Measurements from ENCODE around the gene ADGRV1.

The ADGRV1 gene

DNA sequence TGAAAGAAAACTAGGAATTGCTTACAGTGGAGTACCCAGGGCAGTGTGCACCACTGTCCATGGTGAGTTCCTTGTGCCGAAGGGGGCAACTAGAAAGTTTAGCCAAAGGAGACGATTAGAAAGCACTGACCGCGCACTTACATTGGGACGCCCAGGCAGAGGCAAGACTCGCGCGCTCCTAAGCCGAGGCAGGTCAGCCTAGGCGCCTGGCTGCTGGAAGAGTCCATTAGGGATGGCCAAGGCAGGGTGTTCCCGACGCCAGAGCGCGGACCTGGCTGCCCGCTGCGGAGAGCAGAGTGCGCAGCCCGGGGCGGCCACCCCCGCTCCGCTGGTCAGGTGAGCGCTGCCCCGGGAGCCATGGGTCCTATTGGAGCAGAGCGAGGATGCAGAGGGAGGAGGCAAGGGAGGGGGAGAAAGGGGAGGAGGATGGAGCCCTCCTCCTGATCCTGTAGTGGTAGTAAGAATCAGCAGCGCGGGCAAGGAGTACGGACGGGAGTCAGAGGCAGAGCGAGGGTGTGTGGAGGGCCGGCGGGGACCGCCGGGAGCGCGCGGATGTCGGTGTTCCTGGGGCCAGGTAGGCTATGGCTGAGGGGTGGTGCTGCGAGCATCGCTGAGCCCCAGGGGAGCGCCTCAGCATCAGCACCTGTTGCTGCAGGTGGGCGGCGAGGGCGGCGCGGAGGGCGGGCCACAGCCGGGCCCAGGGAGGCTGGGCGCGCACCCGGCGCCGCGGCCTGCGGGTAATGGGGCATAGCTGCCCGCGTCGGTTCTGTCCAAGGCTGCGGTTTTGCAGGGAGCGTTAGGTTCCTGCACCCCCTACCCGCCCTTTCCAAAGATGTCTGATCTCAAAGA is at the start of gene ADGRV1:
Gene ADGRV1 (plus strand): TSS at position 454 of the 849 bp plus-strand sequence. CDS start 99 bp downstream, at position 553.
- DNase-seq, result peak; percentile 98

DNA sequence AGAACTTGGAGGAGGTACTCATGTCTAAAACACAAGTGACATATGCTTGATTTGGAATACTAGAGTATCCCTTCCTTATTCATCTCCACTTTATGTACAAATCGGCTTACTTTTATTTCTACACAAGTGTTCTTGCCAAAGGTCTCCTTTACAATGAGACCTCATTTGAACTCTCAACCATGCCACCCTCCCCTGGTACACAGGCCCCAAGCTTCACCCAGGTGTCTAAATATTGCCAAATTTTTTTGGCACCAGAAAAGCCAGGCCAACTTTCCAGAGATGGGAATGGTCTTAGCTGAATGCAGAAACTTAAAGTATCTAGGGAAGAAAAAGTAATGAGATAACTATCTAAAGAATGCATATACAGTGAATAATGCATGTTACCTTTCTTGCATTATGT is 48.2 kb upstream of the ADGRV1 start:
- DNase-seq, result no peak

DNA sequence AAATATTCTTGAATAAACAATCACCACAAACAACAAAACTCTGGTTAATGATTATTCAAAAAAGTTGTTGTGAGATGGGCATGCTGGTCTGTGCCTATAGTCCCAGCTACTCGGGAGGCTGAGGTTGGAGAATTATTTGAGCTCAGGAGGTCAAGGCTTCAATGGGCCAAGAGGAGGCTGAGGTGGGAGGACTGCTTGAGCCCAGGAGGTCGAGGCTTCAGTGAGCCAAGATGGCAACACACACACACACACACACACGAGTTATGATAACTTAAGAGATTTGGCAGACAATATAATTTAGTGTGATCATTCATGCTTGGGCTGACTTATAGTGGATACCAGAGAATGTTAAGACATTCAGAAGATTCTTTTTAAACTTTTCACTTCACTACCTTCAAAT is 44.1 kb upstream of the ADGRV1 start:
- no peak for DNase-seq

GRCh38 chr5:90518661-90519060 is 39.9 kb upstream of the ADGRV1 start:
- peak; percentile 52 for DNase-seq

- DNase-seq, result peak; percentile 51
Observed at GRCh38 chr5:90519081-90519480, 39.5 kb upstream of the ADGRV1 start.

DNA sequence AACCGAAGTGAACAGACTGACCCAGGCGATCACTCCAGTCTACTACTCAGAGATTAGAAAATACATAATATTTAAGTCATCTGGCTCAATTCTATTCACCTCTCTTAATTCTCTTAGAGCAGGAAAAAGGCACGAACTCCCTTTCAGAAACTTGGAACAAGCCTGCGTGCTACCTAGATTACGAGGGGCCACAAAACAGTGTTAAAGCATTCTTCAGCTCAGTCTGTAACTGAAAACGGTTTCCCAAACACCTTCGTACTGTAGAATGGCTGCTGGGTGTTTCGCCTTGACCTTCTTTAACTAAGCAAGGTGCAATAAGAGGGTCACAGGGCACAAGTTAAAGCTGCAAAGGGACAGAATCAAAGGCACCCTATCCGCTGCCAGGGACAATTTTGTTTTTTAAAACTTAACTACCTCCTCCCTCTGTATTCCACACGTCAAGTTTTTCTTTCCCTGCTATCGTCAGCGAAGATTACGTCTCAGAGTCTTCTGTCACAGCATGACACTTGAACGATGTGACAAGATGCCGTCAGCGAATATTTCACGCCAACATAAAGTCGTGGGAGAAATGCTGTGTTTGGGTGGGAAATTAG is 29.9 kb upstream of the ADGRV1 start:
- DNase-seq, result no peak

GRCh38 chr5:90529194-90529938 is 29.2 kb upstream of the ADGRV1 start, which contains the start of gene LYSMD3:
Gene LYSMD3 (minus strand): TSS chr5:90529584. CDS start chr5:90525289, 4,295 bp downstream.
- peak; percentile 98 for DNase-seq

- DNase-seq, result peak; percentile 69
Observed at GRCh38 chr5:90529939-90530677, 28.5 kb upstream of the ADGRV1 start.

- no peak for DNase-seq
Observed at GRCh38 chr5:90530736-90531487, 27.7 kb upstream of the ADGRV1 start.

DNA sequence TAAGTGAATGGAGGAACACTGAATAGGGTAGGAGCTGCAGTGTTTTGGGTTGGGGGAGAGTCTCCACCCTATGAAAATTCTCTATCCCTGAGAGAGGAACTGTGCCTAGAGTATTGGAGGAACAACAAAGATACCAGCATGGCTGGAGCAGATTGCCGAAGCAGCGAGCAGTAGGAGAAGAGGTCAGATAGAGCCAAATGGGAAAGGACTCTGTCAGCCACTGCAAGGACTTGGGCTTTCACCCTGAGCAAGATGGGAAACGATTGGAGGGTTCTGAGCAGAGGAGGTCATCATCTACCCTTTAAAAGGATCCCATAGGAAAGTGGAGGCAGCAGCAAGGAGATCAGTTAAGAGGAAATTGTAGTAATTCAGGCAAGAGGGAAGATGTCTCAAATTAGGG is 24.8 kb upstream of the ADGRV1 start:
- DNase-seq, result no peak

GRCh38 chr5:90534922-90535321 is 23.7 kb upstream of the ADGRV1 start:
- no peak for DNase-seq

DNA sequence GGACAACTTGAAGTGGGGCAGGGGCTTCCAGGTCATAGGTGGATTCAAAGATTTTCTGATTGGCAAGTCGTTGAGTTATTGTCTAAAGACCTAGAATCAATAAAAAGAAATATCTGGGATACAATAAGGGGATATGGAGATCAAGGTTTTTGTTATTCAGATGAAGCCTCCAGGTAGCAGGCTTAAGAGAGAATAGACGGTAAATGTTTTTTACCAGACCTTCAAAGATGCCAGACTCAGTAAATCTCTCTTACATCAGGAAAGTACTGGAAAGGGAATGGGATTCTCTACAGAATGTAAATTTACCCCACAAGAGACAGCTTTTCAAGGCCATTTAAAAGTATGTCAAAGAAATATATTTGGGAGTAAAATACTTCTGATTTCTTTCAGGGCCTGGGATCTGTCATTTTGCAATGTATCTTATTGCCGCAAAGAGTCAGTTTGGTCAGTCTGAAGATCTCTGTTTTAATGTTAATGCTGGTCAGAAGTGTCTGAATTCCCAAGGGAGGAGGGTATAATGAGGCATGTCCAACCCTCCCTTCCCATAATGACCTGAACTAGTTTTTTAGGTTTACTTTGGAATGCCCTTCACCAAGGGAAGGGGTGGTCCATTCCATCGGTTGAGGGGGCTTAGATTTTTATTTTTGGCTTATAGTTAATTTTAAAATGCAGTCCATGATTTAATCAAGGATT is 15.6 kb upstream of the ADGRV1 start:
- DNase-seq, result no peak

GRCh38 chr5:90545511-90545910 is 13.1 kb upstream of the ADGRV1 start:
- DNase-seq, result no peak

DNA sequence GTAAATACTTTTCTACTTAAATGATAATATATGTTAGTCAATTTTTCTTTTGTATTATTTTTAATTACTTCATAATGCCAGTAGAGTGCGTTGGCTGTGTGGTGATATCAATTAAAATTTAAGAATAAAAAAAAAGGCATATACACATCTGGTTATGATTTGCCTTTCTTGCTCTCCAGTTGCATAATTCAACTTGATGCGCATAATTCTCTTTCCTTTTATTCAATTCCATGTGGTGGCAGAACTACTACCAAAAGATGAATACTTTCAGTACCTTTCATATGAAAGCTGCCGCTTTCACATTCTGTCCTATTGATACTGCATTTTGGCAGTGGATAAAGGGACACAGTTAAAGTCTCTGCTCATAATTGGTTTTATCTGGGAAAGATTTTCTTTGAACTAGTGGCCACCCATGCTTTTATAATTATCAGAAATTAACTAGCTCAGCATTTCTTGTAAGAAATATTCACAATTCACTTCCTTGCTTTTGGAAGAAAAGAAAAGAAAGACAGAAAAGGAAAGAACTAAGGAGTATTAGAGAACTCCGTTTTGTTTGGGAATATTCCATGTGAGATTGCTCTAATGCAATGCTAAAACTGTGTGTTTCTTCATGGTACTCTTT is 12.3 kb upstream of the ADGRV1 start:
- DNase-seq, result no peak

- DNase-seq, result no peak
Observed at GRCh38 chr5:90547072-90547536, 11.5 kb upstream of the ADGRV1 start.

DNA sequence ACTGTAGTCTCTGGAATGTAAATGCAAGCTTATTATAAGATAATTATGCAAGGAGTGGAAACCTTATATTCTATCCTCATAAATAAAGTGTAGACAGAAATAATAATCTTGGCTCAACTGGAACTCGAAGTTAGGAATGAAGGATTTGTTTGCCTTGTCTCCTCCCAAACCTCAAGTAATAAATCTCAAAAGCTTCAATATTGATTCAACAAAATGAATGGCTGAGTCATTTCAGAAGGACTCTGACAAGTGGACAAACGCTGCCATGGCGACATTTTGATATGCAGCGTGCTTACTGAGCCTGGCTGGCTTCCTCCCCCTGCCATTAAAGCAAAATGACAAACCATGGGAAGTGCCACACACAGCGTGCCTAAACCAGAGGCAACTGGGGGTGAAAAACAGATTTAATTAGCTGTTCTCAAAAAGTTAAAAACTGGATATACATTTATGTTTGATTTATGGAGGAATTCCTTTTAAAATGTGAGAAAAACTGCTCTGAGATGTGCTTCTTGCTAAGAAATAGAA is 10.5 kb upstream of the ADGRV1 start:
- DNase-seq, result peak; percentile 95

GRCh38 chr5:90549223-90549622 is 9.4 kb upstream of the ADGRV1 start:
- no peak for DNase-seq

- no peak for DNase-seq
Observed at GRCh38 chr5:90549729-90550275, 8.8 kb upstream of the ADGRV1 start.

GRCh38 chr5:90550963-90551362 is 7.6 kb upstream of the ADGRV1 start:
- no peak for DNase-seq

- no peak for DNase-seq
Observed at GRCh38 chr5:90551376-90551775, 7.2 kb upstream of the ADGRV1 start.
